Coronary artery (tissue), 2 donors: ENCODE results near the gene CLTCL1.

Experiments used
- DNase-seq: peaks from one replicate; pipeline ENCODE4 v3.0.0-alpha.2; 2017; ENCODE audit warnings: low spot score
- H3K27ac ChIP-seq, 2 donors: fragments of 200-600 bp; sonication (generic); one replicate each; pipeline ENCODE4 v1.5.1; 2016 to 2019
- H3K4me3 ChIP-seq: fragments of 200-600 bp; sonication (generic); 2 replicates; pipeline ENCODE4 v1.5.1; 2016; ENCODE audit warnings: mild to moderate bottlenecking, moderate library complexity
- CTCF ChIP-seq: fragments of 200-600 bp; sonication (generic); IDR thresholded peaks from one replicate; pipeline ENCODE4 v1.5.1; 2019; ENCODE audit warnings: antibody characterized with exemption

Gene CLTCL1

GRCh38 chr22:19234126-19234896 is 57.2 kb downstream of the CLTCL1 start:
- TF ChIP-seq CTCF = no peak
- no peak overlapping the region for H3K4me3 ChIP-seq
- H3K27ac ChIP-seq = no peak overlapping the region
- DNase-seq = no peak

- no peak for DNase-seq
- no peak for TF ChIP-seq CTCF
- Histone ChIP-seq H3K4me3 (no peak overlapping the region), H3K27ac (no peak overlapping the region)
Measured at GRCh38 chr22:19233189-19233661, 58.3 kb downstream of the CLTCL1 start.

- H3K27ac ChIP-seq = no peak overlapping the region
Measured at GRCh38 chr22:19232623-19233022, 58.9 kb downstream of the CLTCL1 start.

GRCh38 chr22:19231986-19232385 is 59.5 kb downstream of the CLTCL1 start:
- no peak for DNase-seq
- no peak overlapping the region for H3K4me3 ChIP-seq
- no peak for TF ChIP-seq CTCF
- no peak overlapping the region for H3K27ac ChIP-seq

More at GRCh38 chr22:19232623-19233022, 58.9 kb downstream of the CLTCL1 start:
- H3K4me3 ChIP-seq = no peak overlapping the region
- TF ChIP-seq CTCF = no peak
- DNase-seq = no peak

GRCh38 chr22:19229600-19229999 is 61.9 kb downstream of the CLTCL1 start:
- no peak overlapping the region for H3K27ac ChIP-seq
- TF ChIP-seq CTCF = no peak
- DNase-seq = no peak
- H3K4me3 ChIP-seq = no peak overlapping the region

- TF ChIP-seq CTCF = no peak
- H3K27ac ChIP-seq = no peak overlapping the region
- no peak for DNase-seq
- no peak overlapping the region for H3K4me3 ChIP-seq
Measured at GRCh38 chr22:19228179-19228578, 63.3 kb downstream of the CLTCL1 start.

GRCh38 chr22:19226428-19226827 is 65.1 kb downstream of the CLTCL1 start:
- no peak overlapping the region for H3K4me3 ChIP-seq
- no peak overlapping the region for H3K27ac ChIP-seq
- no peak for TF ChIP-seq CTCF
- no peak for DNase-seq
